ENCODE data around the gene CLASP1. TPM values are rescaled to one million over a fixed set of nuclear protein-coding genes. Genes with fewer than 3 reads are reported as not detected.

Gene CLASP1
- total RNA-seq, 1 experiment from 2014 or later = 45.9 TPM

GRCh38 chr2:121665504-121665903, 16.2 kb upstream of the CLASP1 start:
- H3K4me2 ChIP-seq (ENCODE audit: insufficient read depth, insufficient read length, low read length) = no peak overlapping the region
- no peak overlapping the region for H4K5ac ChIP-seq (ENCODE audit: insufficient read length, low read depth, low read length)
- no peak overlapping the region for H2AFZ ChIP-seq (ENCODE audit: low read length)
- no peak overlapping the region for H3K14ac ChIP-seq (ENCODE audit: insufficient read depth, low read length)
- H4K91ac ChIP-seq (ENCODE audit: insufficient read length, low read depth, low read length) = no peak overlapping the region
- H2AK5ac ChIP-seq (ENCODE audit: insufficient read length, low read length) = no peak overlapping the region
- H2BK15ac ChIP-seq (ENCODE audit: low read depth, low read length) = no peak overlapping the region
- no peak overlapping the region for H3K18ac ChIP-seq (ENCODE audit: insufficient read length, low read depth, low read length)
- Mint-ChIP-seq H3K36me3 (ENCODE audit: insufficient read depth in 1 of 3, low read depth in 3 of 3) (peaks cover 10 to 23% (median 10%) of the 10 kb centered on the region in 3 experiments; a peak in 6 of 7 replicates), H3K27ac (peak overlapping the region in 1 of 3 experiments; percentile 7; a peak in 1 of 7 replicates), H3K4me1 (peaks cover 13 to 18% of the 10 kb centered on the region in 2 experiments), H3K4me3 (no peak overlapping the region), H3K9me3 (peaks cover 13 to 19% of the 10 kb centered on the region in 2 experiments), H3K27me3 (ENCODE audit: low read depth) (peaks cover 1% of the 10 kb centered on the region; the same call in 1 of the 2 replicates)
- H3K27me3 ChIP-seq (ENCODE audit: insufficient read depth, low read length) = no peaks in the 10 kb centered on the region
- H3K79me1 ChIP-seq (ENCODE audit: insufficient read depth, low read depth, low read length, poor library complexity, severe bottlenecking) = no peaks in the 10 kb centered on the region
- no peak overlapping the region for H3K27ac ChIP-seq (ENCODE audit: insufficient read length, low read depth, low read length)
- WGBS (ENCODE audit: extremely low coverage, insufficient read length, low lambda C conversion rate) = no CpG with 5 or more reads among the region's 3 CpGs
- H4K8ac ChIP-seq (replicated peaks; ENCODE audit: insufficient read length, low read depth, low read length) = no peak overlapping the region
- no peak overlapping the region for H3T11ph ChIP-seq (ENCODE audit: low read length)
- H2BK20ac ChIP-seq (ENCODE audit: low read depth, low read length, poor library complexity, severe bottlenecking) = no peak overlapping the region
- H3K9me3 ChIP-seq (ENCODE audit: control insufficient read depth, low read depth, low read length) = no peaks in the 10 kb centered on the region
- no peak overlapping the region for H3K56ac ChIP-seq (ENCODE audit: insufficient read length, low read depth, low read length)
- no peak overlapping the region for H2BK5ac ChIP-seq (ENCODE audit: insufficient read length, low read length)
- TF ChIP-seq CTCF (conservative IDR thresholded peaks at IDR 0.05) = no peak
- no peak overlapping the region for H3K4ac ChIP-seq (ENCODE audit: low read depth, low read length)
- no peaks in the 10 kb centered on the region for H4K20me1 ChIP-seq (ENCODE audit: control insufficient read depth, insufficient read depth, insufficient read length)
- H3K23me2 ChIP-seq (ENCODE audit: insufficient read length, low read depth, low read length, poor library complexity, severe bottlenecking) = no peaks in the 10 kb centered on the region
- H3K79me2 ChIP-seq (ENCODE audit: insufficient read depth, low read length) = no peaks in the 10 kb centered on the region
- H2BK12ac ChIP-seq (ENCODE audit: insufficient read length, low read depth, low read length) = no peak overlapping the region
- H2BK120ac ChIP-seq (ENCODE audit: low read depth, low read length, poor library complexity, severe bottlenecking) = no peak overlapping the region
- H3K9ac ChIP-seq (ENCODE audit: extremely low read depth, insufficient read length, low read length) = no peak overlapping the region
- DNase-seq = no peak
- H3K23ac ChIP-seq (ENCODE audit: insufficient read length, low read depth, low read length) = no peak overlapping the region
- H3K4me1 ChIP-seq (ENCODE audit: insufficient read depth, low read length) = peaks cover 4% of the 10 kb centered on the region; the same call in 1 of the 2 replicates

Measured in H9 (cell line).